NCI-H2107 (cell line): ENCODE measurements around the gene ALKBH5.

Experiments used
- DNase-seq: peaks from one replicate; lab custom pipeline; 2025; lab: John Stamatoyannopoulos, UW

The ALKBH5 gene

GRCh38 chr17:18158022-18158600, 25.5 kb upstream of the ALKBH5 start:
- no peak for DNase-seq

GRCh38 chr17:18159551-18160120, 24.0 kb upstream of the ALKBH5 start:
- DNase-seq, result no peak

GRCh38 chr17:18160128-18160856, 23.3 kb upstream of the ALKBH5 start:
- DNase-seq, result no peak

GRCh38 chr17:18161207-18162145, 22.2 kb upstream of the ALKBH5 start:
- DNase-seq, result no peak

- no peak for DNase-seq
These were observed 20.1 kb upstream of the ALKBH5 start for GRCh38 chr17:18163547-18163946.

GRCh38 chr17:18166894-18167293, 16.7 kb upstream of the ALKBH5 start:
- no peak for DNase-seq

GRCh38 chr17:18167421-18167820, 16.2 kb upstream of the ALKBH5 start:
- DNase-seq, result no peak

- DNase-seq, result no peak
These were observed 10.9 kb upstream of the ALKBH5 start for GRCh38 chr17:18172531-18173278.

GRCh38 chr17:18173740-18174139, 9.9 kb upstream of the ALKBH5 start:
- no peak for DNase-seq

- DNase-seq, result no peak
These were observed 7.5 kb upstream of the ALKBH5 start for GRCh38 chr17:18176176-18176575.

GRCh38 chr17:18177133-18177532, 6.5 kb upstream of the ALKBH5 start:
- no peak for DNase-seq

GRCh38 chr17:18177722-18178121, 5.9 kb upstream of the ALKBH5 start:
- no peak for DNase-seq

GRCh38 chr17:18179196-18179595, 4.4 kb upstream of the ALKBH5 start:
- DNase-seq, result no peak

- no peak for DNase-seq
These were observed 3.8 kb upstream of the ALKBH5 start for GRCh38 chr17:18179804-18180203.

- DNase-seq, result no peak
These were observed 2.3 kb upstream of the ALKBH5 start for GRCh38 chr17:18181358-18181757.

- DNase-seq, result no peak
These were observed 1.3 kb upstream of the ALKBH5 start for GRCh38 chr17:18182110-18182977.

- no peak for DNase-seq
These were observed 672 bp upstream of the ALKBH5 start for GRCh38 chr17:18182978-18183333.

GRCh38 chr17:18184143-18185031, 759 bp downstream of the ALKBH5 start:
- no peak for DNase-seq

- DNase-seq, result no peak
These were observed 1.8 kb downstream of the ALKBH5 start for GRCh38 chr17:18185391-18185790.
